UCSD-AML1 (cell line): ENCODE data around the gene ZNF469.

Source experiments
- DNase-seq: peaks from one replicate; lab custom pipeline; 2025; ENCODE audit not compliant: unreplicated experiment; lab: John Stamatoyannopoulos, UW

The ZNF469 gene

DNA sequence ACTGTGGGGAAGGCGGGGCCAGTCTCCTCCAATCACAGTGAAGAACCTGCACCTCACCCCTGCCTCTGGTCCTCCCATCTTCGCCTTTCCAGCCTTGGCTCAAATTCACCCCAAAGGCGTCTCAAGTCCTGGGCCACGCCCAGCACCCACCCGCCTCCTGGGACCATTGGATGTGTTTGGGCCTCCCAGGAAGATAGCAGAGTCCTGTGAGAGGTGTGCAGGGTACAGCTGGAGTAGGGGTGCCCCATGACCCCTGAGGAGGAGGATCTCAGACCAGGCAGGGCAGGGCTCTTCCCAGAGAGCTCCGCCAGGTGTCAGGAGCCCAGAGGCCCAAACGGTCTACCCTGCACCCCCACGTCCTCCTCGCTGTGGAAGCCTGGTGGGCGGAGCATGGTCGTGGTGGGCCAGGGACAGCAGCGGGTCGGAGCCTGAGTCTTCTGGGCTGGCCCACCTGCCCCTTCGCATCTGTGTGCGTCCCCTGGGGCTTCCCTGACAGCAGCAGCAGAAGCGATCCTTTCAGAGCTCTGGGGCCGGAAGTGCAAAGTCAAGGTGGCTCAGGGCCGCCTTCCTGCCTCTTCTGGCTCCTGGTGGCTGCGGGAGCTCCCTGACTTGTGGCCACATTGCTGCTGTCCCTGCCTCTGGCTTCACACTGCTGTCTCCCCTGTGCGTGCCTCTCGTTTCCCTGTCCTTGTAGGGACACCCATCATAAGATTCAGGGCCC is 34.9 kb upstream of the ZNF469 start:
- DNase-seq = peak; percentile 70

- DNase-seq = no peak
Observed at GRCh38 chr16:88348377-88349152, 34.2 kb upstream of the ZNF469 start.

- DNase-seq = no peak
Observed at GRCh38 chr16:88349153-88349902, 33.4 kb upstream of the ZNF469 start.

- DNase-seq = no peak
Observed at GRCh38 chr16:88349903-88350900, 32.6 kb upstream of the ZNF469 start.

GRCh38 chr16:88350922-88351321 is 31.8 kb upstream of the ZNF469 start:
- DNase-seq = no peak

DNA sequence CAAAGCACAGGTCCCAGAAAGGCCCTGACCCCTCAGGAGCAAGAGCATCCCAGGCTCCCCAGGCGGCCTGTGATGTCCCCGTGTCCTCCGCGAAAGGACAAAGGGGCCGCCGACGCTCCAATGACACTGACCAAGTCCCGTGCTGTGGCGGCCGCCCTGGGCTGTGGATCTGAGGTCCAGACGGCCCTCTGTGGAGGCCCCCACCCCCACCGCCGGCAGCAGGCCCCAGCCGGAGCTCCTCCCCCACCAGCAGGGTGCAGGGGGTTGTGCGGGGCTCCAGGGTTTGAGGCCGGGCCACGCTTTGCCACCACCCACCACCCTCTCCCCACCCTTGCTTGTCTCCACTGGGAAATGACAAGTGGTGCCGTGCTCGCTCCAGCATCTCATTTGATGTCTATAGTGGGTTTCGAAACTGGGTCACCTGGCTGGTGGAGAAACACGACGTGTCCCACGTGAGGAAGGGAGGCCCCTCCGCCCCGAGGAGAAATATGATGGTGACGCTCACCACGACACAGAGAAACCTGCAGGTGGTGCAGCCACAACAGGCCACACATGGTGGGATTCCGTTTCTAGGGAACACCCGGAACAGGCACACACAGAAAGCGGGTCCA is 31.2 kb upstream of the ZNF469 start:
- no peak for DNase-seq

GRCh38 chr16:88352261-88353200 is 30.2 kb upstream of the ZNF469 start:
- DNase-seq = no peak

GRCh38 chr16:88353232-88353631 is 29.5 kb upstream of the ZNF469 start:
- DNase-seq = no peak

GRCh38 chr16:88353691-88354090 is 29.1 kb upstream of the ZNF469 start:
- DNase-seq = no peak

- DNase-seq = no peak
Observed at GRCh38 chr16:88354229-88355092, 28.3 kb upstream of the ZNF469 start.

GRCh38 chr16:88355093-88355388 is 27.7 kb upstream of the ZNF469 start:
- no peak for DNase-seq

GRCh38 chr16:88355389-88356123 is 27.2 kb upstream of the ZNF469 start:
- DNase-seq = no peak

- no peak for DNase-seq
Observed at GRCh38 chr16:88356124-88356726, 26.5 kb upstream of the ZNF469 start.

DNA sequence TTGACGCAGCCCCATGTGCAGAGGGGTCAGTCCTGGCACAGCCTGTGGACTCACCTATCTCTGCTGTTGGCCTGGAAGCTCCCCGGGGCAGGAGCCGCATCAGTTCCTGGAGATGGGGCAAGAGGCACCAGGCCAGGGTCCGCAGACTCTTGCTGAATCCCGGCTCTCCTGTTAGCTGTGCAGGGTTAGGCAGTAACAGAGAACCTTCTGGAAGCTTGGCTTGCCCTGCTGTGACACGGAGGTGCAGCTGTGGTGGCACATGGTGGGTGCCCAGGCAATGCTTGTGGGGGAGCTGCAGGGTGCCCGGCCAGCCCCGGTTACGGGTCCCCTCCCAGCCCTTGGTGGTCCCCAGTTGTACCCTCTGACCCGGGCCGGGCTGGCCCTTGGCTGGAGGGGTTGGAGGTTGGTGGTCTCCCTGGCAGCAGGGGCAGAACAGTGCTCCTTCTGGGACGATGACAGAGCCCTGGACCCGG is 26.0 kb upstream of the ZNF469 start:
- DNase-seq = no peak

DNA sequence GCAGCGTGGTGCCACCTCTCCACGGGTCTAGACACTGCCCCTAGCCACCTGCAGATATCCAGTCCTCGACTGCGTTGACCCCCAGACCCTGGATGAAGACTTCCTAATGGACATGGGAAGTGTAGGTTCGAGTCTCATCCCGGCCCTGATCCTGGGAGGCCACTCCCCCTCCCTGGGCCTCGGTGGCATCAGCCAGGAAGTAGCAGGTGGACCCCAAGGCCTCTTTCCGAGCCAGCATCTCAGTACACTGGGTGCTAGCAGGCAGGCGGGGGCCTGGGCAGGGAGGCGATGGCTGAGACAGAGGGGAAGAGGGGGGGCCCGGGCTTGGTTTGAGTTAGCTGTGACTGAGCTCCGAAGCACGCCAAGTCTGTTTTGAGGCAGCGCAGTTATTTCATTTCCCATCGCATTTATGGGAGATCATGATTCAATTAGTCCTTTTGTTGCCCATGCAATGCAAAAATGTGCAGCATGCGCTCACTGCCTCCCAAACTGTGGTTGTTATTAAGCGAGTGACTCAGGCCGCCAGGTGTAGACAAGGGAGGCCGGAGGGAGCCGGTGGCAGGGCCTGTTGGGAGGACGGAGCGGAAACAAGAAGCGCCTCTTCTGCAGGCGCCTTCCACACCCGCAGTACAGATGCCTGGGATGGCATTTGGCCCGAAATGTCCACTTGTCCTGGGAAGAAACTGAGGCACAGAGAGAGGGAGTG is 25.3 kb upstream of the ZNF469 start:
- DNase-seq = no peak

DNA sequence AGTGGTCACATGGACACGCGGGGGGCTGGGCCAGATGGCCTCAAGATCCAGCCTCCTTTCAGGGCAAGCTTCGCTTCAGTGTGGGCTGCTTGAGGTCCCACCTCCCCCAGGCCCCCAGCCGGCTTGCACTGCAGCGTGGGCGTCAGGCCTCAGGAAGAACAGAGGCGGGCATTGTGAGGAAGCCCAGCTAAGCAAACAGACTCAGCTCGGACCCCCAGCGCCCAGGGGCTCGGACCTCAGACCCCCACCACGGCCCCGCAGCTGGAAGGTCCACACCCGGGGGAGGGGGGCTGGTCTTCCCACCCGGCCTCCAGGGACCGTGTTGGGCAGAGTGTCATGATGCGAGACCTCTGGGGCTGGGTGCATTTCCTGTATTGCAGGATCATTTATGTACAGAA is 24.7 kb upstream of the ZNF469 start:
- no peak for DNase-seq

GRCh38 chr16:88359008-88359407 is 23.8 kb upstream of the ZNF469 start:
- DNase-seq = no peak
